ENCODE data around the gene OSBPL10. TPM values are rescaled to one million over a fixed set of nuclear protein-coding genes. Genes with fewer than 3 reads are reported as not detected.

OSBPL10 gene
- total RNA-seq, 4 donors from 2014 or later = 7.9 to 25.5 (median 11.8) TPM

DNA sequence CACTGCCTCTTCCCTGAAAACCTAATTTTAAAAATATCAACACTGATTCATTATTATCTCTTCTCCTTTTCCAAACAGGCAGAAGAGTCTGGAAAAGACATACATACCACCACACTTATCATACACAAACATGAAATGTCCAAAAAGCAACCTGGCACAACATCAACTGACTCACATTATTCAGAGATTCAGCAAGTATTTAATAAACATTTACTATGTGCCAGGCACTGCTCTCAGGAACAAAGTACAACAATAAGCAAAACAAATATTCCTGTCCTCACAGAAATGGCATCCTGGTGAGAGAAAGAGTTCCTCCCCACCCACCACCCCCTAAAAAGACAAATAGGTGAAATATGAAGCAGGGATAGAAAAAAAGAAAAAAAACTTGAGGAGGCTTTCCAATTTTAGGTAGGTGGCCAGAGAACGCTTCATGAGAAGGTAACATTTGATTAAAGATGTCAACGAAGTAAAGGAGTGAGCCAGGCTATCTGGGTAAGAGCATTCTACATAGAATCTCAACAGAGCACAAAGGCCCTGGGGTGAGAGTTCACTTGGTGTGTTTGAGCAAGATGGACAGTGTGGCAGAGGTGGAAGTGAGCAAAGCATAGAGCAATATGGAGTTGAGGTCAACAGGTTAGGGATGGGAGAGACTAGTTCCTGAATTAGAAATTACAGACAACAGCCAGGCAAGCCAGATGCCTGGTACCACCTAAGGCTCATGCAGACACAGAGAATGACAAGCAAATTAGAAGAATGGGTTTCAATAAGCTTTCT is 141.7 kb downstream of the OSBPL10 start:
- H3K27ac ChIP-seq = no peak overlapping the region
- H3K27me3 ChIP-seq = no peaks in the 10 kb centered on the region
- no peaks in the 10 kb centered on the region for H3K4me1 ChIP-seq
- no peaks in the 10 kb centered on the region for H3K36me3 ChIP-seq
- 69 to 84% methylated on average over 2 of the region's 2 CpGs for WGBS, 2 donors (ENCODE audit: low coverage in 1 of 2)
- TF ChIP-seq CTCF (IDR thresholded peaks at IDR 0.05) (no peak), POLR2A (IDR thresholded peaks at IDR 0.05) (no peak), EP300 (IDR thresholded peaks at IDR 0.05) (no peak), POLR2AphosphoS5 (IDR thresholded peaks at IDR 0.05) (no peak)
- no peaks in the 10 kb centered on the region for H3K9me3 ChIP-seq
- H3K4me3 ChIP-seq = no peak overlapping the region
- no peak for ATAC-seq

DNA sequence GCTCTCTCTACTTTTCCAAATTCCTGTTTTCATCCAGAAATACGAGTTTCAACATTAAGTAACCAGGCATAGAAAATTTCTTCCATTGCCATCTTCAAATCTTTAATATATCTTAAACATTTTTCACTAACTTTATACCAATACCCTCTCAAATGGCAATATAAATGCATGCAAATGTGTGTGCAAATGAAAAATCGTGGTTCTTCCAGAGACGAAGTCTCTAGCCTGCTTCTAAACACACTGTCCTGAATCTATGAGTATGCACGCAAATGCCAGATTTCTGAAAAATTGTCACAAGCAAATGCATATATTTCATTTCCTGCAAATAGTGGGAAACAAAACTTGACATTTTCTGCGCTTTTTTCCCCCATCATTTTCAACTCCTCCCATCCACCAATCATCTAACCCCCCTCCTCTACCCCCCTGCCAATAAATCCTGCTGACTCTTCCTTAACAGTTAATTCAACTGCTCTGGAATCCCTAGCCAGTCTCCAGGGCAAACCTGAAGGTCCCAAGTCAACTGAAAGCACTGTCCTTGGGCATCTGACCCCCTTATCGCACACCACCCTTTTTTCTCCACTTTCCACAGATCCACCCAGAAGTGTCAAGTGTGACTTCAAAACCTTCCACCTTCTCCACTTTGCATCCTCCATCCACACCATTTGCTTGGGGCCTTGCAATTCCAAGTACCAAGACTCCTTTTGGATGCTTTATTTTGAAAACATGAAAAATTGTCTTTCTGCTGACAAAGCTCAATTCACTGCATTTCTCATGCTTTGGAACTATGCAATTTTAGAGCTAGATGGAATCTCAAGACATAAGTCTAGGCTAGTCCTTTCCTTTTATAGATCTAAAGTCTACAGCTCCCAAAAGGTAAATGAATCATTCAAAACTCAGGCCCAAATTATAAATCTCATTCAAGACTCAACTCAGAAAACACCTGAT is 144.7 kb downstream of the OSBPL10 start:
- no peak for ATAC-seq
- Histone ChIP-seq H3K4me3 (no peak overlapping the region), H3K27me3 (no peaks in the 10 kb centered on the region), H3K36me3 (no peaks in the 10 kb centered on the region), H3K4me1 (no peaks in the 10 kb centered on the region), H3K27ac (no peak overlapping the region), H3K9me3 (no peaks in the 10 kb centered on the region)
- TF ChIP-seq CTCF (IDR thresholded peaks at IDR 0.05) (no peak), EP300 (IDR thresholded peaks at IDR 0.05) (no peak), POLR2A (IDR thresholded peaks at IDR 0.05) (no peak), POLR2AphosphoS5 (IDR thresholded peaks at IDR 0.05) (no peak)
- 73 to 79% methylated on average over 6 of the region's 6 CpGs for WGBS, 2 donors (ENCODE audit: low coverage in 1 of 2)

GRCh38 chr3:31833391-31834190 is 147.5 kb downstream of the OSBPL10 start:
- no peak for ATAC-seq
- WGBS, 2 donors (ENCODE audit: low coverage in 1 of 2) = 56 to 71% methylated on average over 5 to 6 of the region's 6 CpGs
- H3K4me3 ChIP-seq = no peak overlapping the region

GRCh38 chr3:31832551-31832950 is 148.5 kb downstream of the OSBPL10 start:
- no peaks in the 10 kb centered on the region for H3K27me3 ChIP-seq
- no peak for TF ChIP-seq POLR2A (IDR thresholded peaks at IDR 0.05)
- no peak for TF ChIP-seq CTCF (IDR thresholded peaks at IDR 0.05)
- no peak for TF ChIP-seq EP300 (IDR thresholded peaks at IDR 0.05)
- TF ChIP-seq POLR2AphosphoS5 (IDR thresholded peaks at IDR 0.05) = no peak
- H3K36me3 ChIP-seq = no peaks in the 10 kb centered on the region
- no peak for ATAC-seq
- no peak overlapping the region for H3K27ac ChIP-seq
- no peaks in the 10 kb centered on the region for H3K4me1 ChIP-seq
- WGBS, 2 donors (ENCODE audit: low coverage in 1 of 2) = 87 to 90% methylated on average over 2 to 5 of the region's 5 CpGs
- H3K4me3 ChIP-seq = no peak overlapping the region
- H3K9me3 ChIP-seq = no peaks in the 10 kb centered on the region

More at GRCh38 chr3:31833391-31834190, 147.5 kb downstream of the OSBPL10 start:
- no peaks in the 10 kb centered on the region for H3K4me1 ChIP-seq
- TF ChIP-seq POLR2AphosphoS5 (IDR thresholded peaks at IDR 0.05) = no peak
- TF ChIP-seq EP300 (IDR thresholded peaks at IDR 0.05) = no peak
- TF ChIP-seq CTCF (IDR thresholded peaks at IDR 0.05) = no peak
- no peak for TF ChIP-seq POLR2A (IDR thresholded peaks at IDR 0.05)
- H3K27me3 ChIP-seq = no peaks in the 10 kb centered on the region
- no peaks in the 10 kb centered on the region for H3K9me3 ChIP-seq
- no peaks in the 10 kb centered on the region for H3K36me3 ChIP-seq
- no peak overlapping the region for H3K27ac ChIP-seq
